Activated CD4-positive, alpha-beta T cell treated with anti-CD3 and anti-CD28 coated beads, Interleukin-2, Interleukin-4, amounts not matched to agents 100 ng/mL and 50 ng/mL, durations not matched to agents 16 hours and 8 hours (primary cell): Measurements from ENCODE around the gene PPP1R18.
A peak's percentile ranks its signal among the peaks of the same experiment; 100 is the strongest.
"Not testable (repeated sequence)": the region's sequence is repeated elsewhere in the genome, so short reads cannot be mapped to it uniquely, and the experiment has no call there.

ENCODE experiments used
- DNase-seq: peaks from one replicate; pipeline ENCODE4 v3.0.0-alpha.2; 2020; ENCODE audit warnings: low spot score

PPP1R18 gene

GRCh38 chr6:30719791-30720737 lies 33.6 kb upstream of the PPP1R18 start, which contains the start of gene TUBB:
TSS of gene TUBB (plus strand) at chr6:30720352. CDS start at chr6:30720507, 155 bp downstream.
- DNase-seq = peak; percentile 98

GRCh38 chr6:30719356-30719755 lies 32.9 kb upstream of the PPP1R18 start:
- no peak for DNase-seq

- not testable (repeated sequence) for DNase-seq
Measured at GRCh38 chr6:30717845-30718720, 31.6 kb upstream of the PPP1R18 start.

DNA sequence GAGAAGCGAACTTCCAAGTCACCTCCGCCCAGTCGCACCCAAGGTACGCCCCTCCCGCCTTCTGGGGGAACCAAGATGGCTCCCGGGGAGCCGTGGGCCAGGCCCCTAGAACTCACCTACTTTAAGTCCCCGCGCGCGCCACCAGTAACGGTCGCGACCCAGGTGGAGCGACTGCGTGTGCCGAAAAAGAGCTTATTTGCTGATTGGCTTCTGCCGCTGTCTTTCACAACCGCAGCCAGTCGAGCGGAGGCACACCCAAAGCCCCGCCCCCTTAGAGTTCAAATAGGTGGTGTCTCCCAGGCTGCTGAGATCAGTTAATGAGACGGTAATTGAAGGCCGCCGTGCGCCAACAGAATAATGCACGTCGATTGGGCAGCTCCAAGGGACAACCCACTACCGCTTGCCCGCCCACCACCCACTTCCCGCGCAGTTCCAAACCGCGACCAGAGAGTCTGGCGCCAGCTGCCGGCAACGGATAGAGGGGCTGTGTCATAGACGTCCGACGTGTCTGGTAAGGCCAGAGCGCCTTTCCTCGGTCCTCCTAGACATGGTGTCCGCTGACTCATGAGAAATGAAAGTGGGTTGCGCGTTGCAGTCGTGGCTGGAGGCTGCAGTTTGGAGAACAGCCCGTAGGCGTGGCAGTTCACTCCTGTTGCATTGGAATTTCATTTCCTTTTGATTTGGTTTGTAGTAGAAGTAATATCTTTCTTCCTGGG lies 30.8 kb upstream of the PPP1R18 start, which contains the start of gene MDC1:
TSS of gene MDC1 (minus strand) at position 153 of the 716 bp plus-strand sequence. CDS start 2,106 bp downstream, outside the sequence.
- peak; percentile 100 for DNase-seq

GRCh38 chr6:30716879-30717128 lies 30.4 kb upstream of the PPP1R18 start:
- DNase-seq = no peak

DNA sequence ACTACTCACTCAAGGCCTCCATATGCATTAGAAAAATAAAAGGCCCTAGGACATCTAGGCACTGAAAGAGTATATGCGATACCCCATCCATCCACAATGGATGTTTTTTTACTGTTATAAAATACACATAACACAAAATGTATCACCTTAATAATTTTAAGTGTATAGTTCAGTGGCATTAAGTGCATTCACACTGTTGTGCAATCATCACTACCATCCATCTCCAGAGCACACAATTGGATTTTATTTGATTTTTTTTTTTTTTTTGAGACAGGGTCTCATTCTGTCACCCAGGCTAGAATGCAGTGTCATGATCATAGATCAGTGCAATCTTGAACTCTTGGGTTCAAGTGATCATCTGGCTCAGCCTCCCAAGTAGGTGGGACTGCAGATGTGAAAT lies 27.8 kb upstream of the PPP1R18 start:
- DNase-seq = no peak

DNA sequence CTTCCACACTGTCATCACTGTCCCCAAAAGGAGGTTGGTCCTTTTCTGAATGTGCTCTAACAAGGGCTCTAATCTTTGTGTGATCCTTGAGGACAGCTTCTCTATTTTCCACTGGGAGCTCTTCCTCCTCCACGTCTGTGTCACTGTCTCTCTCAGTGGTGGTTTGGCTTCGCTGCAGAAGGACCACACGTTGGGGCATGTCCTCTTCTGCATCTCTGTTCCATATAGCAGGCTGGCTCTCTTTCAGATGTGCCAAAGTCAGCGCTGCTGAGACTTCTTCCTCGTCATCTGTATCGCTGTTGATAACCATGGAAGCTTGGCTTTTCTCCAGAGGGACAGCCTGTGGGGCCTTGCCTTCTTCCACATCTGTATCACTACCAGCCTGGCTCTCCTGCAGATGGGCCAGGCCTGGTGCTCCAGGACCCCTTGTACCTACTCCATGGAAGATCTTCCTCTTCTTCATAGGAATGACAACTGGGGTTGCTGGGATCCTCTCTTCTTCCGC lies 26.0 kb upstream of the PPP1R18 start:
- DNase-seq = no peak

- DNase-seq = no peak
Measured at GRCh38 chr6:30711758-30712380, 25.4 kb upstream of the PPP1R18 start.

GRCh38 chr6:30709101-30709868 lies 22.8 kb upstream of the PPP1R18 start:
- DNase-seq = no peak

DNA sequence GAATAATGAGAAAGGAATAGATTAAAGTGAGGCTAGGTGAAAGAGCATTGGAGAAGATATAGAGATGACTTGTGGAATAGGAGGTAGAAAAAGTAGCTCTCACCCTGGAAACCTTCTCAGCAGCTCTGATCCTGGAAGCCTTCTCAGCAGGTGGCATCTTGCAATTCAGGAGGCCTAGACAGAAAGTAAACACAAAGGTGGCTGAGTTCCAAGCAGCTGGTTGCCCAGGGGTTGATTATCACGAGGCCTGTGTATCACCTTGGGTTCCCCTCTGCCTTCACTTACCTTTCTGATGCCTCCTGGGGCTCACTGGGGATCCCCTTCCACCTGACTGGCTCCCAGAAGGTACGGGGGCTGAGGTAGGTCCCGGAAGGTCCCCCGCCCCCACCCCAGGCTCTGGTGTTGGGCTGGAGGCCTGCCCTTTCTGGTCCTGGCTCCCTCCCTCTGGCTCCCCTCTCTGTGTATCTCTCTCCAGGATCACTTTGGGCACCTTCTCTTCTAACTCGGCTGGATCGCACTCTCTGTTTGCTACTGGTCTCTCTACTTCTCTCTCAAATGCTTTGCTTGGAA lies 20.9 kb upstream of the PPP1R18 start:
- DNase-seq = no peak

DNA sequence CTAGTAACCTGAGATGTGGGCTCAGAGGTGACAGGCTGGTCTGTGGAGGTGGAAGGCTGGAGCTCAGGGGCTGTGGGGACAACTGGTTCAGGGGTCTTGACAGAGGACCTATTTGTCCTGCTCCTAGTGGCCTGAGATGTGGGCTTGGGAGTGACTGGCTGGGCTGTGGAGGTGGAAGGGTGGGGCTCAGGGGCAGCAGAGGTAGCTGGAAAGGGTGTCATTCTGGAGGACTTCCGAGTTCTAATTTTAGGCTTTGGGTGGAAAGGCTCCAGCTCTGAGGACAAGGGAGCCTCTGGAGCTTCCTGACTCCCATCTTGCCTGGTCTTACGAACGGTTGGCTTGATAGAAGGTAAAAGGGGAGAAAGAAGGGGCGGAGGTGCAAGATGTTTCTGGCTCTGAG lies 19.2 kb upstream of the PPP1R18 start:
- no peak for DNase-seq

DNA sequence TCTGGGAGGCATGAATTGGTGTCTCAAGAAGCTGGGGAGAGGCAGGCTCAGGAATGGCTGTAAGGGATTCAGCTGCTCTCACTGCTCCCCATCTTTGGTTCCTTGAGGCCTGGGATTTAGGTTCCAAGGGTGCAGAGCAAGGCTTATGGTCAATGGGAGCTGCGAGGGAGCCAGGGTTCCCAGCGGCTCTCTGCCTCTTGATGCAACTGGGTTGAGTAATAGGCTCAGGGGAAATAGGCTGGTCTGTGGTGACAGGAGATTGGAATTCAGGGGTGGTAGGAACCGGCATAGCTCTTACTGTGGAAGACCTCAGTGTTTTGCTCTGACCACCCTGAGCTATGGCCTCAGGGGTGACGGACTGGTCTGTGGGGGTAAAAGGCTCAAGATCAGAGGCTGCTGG lies 17.4 kb upstream of the PPP1R18 start:
- DNase-seq = no peak

DNA sequence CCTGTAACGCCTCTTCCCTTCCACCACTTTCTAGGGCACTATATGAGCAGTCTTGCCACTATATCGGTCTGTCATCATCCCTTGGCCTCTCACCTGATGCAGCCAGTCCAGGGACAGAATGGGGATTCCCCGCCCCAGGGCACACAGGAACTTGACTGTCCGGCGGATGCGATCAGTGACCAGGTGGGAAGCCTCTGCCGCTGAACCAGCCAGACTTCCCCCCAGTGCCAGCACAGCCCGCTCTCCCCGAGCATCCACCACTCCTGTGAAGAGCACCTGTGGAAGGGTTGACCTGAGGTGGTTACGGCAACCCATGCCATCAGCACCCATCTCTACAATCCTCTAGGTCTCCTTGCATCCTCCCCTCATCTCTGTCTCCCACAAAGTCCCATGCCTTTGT lies 16.6 kb upstream of the PPP1R18 start:
- no peak for DNase-seq

DNA sequence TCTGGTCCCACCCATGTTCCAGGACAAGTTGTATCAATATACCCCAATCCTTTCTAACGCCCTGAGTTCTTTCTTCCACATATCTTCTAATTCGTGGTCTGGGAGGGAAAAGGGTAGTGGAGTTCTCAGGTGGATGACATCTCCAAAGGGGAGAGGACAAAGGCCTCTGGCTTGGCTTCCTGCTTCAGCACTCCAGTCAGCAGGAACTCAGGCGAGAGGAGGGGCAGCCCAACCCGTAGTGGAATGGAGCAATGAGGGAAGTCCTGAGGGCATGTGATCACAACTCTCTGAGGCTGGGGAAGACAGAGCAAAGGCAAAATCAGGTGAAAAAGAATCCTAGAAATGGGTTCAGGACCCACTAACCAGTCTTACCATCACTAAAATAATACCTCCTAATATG lies 13.9 kb upstream of the PPP1R18 start:
- no peak for DNase-seq

GRCh38 chr6:30696432-30696831 lies 10.0 kb upstream of the PPP1R18 start:
- DNase-seq = no peak

- no peak for DNase-seq
Measured at GRCh38 chr6:30691208-30691847, 4.9 kb upstream of the PPP1R18 start.

DNA sequence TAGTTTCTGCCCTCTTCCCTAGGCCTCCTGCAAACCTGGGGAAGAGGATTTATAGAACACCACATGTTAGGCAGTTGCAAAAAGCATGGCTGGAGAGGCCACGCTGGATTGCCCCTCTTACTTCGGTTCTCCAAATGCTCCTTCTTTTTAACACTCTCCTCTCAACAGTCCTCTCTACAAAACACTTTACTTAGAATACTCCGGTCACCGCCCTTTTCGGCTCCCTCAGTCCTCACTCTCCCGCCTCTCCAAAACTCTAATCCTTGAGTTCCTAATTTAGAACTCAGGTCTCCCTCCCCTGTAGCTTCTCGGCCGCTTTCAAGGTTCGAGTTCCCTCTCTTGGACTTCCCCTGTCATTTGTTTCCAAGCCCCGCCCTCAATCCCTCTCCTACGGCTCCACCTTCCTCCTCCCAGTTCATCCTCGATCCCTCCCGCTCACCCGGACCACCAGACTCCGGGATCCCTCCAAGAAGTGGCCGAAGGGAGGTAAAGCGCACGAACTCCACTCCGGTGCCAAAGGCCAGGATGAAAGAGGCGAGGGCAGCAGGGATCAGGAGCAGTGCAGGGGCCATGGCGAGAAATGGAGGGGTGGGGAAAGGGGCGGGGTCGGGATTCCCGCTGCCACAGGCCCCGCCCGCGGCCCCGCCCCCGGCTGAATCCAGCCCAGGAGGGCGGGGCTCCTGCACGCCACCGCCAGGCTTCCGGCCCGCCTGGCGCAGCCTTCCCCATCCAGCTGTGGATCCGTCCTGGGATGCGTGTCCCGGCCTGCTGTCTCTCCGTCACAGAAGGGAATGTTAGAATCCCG lies 4.2 kb upstream of the PPP1R18 start, which contains the start of gene NRM:
TSS of gene NRM (minus strand) at position 582 of the 805 bp plus-strand sequence. CDS start at position 572, 10 bp downstream.
- peak; percentile 77 for DNase-seq

DNA sequence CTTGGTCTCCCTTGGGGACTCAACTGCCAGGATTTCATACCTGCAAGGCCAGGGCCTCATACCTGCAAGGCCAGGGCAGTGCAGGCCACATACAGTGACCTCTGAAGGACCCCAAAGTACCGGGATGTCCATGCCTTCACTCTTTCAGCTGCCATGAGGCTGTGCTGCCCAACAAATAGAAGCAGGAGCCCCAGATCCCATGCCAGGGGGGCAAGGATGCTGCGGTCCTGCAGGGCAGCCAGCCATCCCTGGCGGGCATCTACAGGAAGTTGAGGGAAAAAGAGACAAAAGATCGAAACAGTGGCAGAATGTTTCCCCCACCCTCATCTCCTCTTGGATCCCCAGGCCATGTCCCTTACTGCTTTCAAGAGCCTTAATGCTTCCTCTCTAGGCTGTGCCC lies 3.5 kb upstream of the PPP1R18 start:
- DNase-seq = no peak
